Stimulated activated naive CD8-positive, alpha-beta T cell treated with anti-CD3 and anti-CD28 coated beads, Interleukin-15, Interleukin-2, amounts not matched to agents 100 ng/mL and 50 ng/mL, for 24 hours (primary cell): ENCODE measurements around the gene KPNA6.
"Not testable (repeated sequence)": the region's sequence is repeated elsewhere in the genome, so short reads cannot be mapped to it uniquely, and the experiment has no call there.

Experiments used
- H3K27ac Mint-ChIP-seq: one replicate; pipeline ENCODE4 v1.8.0; 2021; ENCODE audit warnings: mild to moderate bottlenecking, mixed read lengths
- H3K27me3 Mint-ChIP-seq: one replicate; pipeline ENCODE4 v1.8.0; 2021; ENCODE audit warnings: mixed read lengths
- H3K36me3 Mint-ChIP-seq: one replicate; pipeline ENCODE4 v1.8.0; 2021; ENCODE audit warnings: low read depth, mixed read lengths
- H3K4me1 Mint-ChIP-seq: one replicate; pipeline ENCODE4 v1.8.0; 2021; ENCODE audit warnings: low read depth, mixed read lengths
- H3K4me3 Mint-ChIP-seq: one replicate; pipeline ENCODE4 v1.8.0; 2021; ENCODE audit warnings: mild to moderate bottlenecking, mixed read lengths
- H3K9me3 Mint-ChIP-seq: one replicate; pipeline ENCODE4 v1.8.0; 2021; ENCODE audit warnings: mixed read lengths

KPNA6 gene

DNA sequence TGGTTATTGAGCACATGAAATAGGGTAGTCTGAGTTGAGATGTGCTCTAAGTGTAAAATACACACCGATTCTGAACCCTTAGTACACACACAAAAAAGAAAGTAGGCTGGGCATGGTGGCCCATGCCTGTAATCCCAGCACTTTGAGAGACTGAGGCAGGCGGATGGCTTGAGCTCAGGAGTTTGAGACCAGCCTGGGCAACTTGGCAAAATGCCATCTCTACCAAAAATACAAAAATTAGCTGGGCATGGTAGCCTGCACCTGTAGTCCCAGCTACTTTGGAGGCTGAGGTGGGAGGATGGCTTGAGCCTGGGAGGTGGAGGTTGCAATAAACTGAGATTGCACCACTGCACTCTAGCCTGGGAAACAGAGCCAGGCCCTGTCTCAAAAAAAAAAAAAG lies 21.5 kb upstream of the KPNA6 start:
- H3K27ac Mint-ChIP-seq, H3K9me3 Mint-ChIP-seq, H3K4me3 Mint-ChIP-seq, H3K4me1 Mint-ChIP-seq, H3K27me3 Mint-ChIP-seq: not testable (repeated sequence)
- H3K36me3 Mint-ChIP-seq: peaks cover 33% of the 10 kb centered on the region

DNA sequence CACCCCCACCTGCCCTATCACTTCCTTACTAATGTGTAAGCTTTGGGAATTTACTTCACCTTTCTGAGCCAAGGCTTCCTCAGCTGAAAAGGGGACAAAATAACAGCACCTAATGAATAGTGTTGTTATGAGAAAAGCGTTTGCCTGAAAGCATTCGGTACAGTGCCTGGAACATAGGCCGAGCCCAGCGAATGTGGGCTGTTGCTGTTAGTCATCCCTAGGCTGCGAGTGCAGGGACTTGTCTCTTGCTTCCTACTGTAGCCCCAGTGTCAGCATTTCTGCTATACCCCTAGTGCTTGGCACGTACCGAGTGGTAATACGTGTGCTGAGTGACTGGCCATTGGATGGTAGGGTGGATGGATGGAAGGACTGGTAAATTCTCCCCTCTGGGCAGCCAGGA lies 16.7 kb upstream of the KPNA6 start:
- Mint-ChIP-seq H3K36me3 (peaks cover 40% of the 10 kb centered on the region), H3K27me3 (no peaks in the 10 kb centered on the region), H3K9me3 (no peaks in the 10 kb centered on the region), H3K4me1 (no peaks in the 10 kb centered on the region), H3K27ac (peak overlapping the region; percentile 21), H3K4me3 (no peak overlapping the region)

DNA sequence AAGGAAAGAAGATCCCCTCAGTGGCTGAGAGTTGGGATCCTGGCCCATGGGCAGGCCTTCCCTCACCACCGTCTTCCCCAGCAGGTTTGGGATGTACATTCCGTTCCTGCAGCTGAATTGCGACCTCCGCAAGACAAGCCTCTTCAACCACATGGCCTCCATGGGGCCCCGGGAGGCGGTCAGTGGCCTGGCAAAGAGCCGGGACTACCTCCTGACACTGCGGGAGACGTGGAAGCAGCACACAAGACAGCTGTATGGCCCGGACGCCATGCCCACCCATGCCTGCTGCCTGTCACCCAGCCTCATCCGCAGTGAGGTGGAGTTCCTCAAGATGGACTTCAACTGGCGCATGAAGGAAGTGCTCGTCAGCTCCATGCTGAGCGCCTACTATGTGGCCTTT lies 16.3 kb upstream of the KPNA6 start:
- Mint-ChIP-seq H3K9me3 (no peaks in the 10 kb centered on the region), H3K36me3 (peaks cover 38% of the 10 kb centered on the region), H3K27ac (no peak overlapping the region), H3K4me3 (no peak overlapping the region), H3K4me1 (no peaks in the 10 kb centered on the region), H3K27me3 (no peaks in the 10 kb centered on the region)

DNA sequence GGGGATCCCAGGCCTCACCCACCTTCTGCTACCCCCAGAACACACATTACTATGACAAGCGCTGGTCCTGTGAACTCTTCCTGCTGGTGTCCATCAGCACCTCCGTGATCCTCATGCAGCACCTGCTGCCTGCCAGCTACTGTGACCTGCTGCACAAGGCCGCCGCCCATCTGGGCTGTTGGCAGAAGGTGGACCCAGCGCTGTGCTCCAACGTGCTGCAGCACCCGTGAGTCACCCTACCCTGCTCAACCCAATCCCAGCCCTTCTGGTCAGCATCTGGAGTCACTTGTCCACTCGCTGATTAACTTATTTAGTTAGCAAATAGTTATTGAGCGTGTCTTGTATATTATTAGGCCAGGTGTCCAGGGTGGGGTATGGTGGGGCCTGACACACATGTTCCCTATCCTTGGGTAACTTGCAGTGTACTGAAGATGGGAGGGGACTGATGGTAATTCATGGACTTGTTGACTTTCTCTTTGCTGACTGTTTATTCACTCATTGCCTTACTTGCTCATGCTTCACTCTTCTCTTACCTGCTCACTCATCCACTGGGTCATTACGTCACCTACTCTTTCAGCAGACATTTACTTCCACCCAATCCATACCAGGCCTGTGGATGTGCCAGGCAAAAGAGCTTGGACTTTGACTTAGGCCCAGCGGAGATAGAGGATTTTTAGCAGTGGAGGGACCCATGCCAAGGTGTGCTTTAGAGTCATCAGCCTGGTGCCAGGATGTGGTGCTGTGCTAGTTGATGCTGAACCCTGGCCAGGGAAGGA lies 12.9 kb upstream of the KPNA6 start:
- H3K4me1 Mint-ChIP-seq: no peaks in the 10 kb centered on the region
- no peaks in the 10 kb centered on the region for H3K27me3 Mint-ChIP-seq
- no peak overlapping the region for H3K27ac Mint-ChIP-seq
- H3K4me3 Mint-ChIP-seq: no peak overlapping the region
- peaks cover 49% of the 10 kb centered on the region for H3K36me3 Mint-ChIP-seq
- H3K9me3 Mint-ChIP-seq: no peaks in the 10 kb centered on the region

DNA sequence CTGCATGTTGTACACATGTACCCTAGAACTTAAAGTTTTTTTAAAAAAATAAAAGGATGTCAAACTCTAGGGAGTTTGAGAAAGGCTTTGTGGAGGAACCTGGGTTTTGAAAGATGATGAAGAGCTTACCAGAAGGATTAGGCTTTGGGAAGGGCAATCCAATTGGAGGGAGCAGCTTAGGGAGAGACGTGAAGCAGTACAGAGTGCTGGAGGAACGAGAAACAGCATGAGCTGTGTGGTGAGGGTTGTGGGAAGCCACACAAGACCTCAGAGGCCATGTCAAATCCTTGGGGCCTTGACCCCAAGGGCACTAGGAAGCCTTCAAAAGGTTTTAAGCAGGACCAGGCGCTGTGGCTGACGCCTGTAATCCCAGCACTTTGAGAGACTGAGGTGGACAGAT lies 8.4 kb upstream of the KPNA6 start:
- H3K9me3 Mint-ChIP-seq: no peaks in the 10 kb centered on the region
- peaks cover 3% of the 10 kb centered on the region for H3K4me1 Mint-ChIP-seq
- no peak overlapping the region for H3K4me3 Mint-ChIP-seq
- no peaks in the 10 kb centered on the region for H3K27me3 Mint-ChIP-seq
- H3K27ac Mint-ChIP-seq: no peak overlapping the region
- H3K36me3 Mint-ChIP-seq: peaks cover 43% of the 10 kb centered on the region

DNA sequence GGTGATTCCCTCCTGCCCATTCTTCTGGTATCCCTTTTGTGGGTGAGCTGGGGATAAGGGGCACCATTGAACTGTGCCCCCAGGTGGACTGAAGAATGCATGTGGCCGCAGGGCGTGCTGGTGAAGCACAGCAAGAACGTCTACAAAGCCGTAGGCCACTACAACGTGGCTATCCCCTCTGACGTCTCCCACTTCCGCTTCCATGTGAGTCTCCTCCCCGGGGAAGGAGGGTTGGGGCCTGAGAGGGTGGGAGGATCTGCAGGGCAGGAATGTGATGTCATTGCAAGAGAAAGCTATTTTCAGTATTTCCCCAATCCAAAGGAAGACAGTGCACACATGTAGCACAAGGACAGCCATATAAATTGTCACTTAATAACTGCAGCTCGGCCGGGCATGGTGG lies 7.5 kb upstream of the KPNA6 start:
- Mint-ChIP-seq H3K36me3 (peaks cover 33% of the 10 kb centered on the region), H3K4me3 (no peak overlapping the region), H3K27me3 (no peaks in the 10 kb centered on the region), H3K4me1 (peaks cover 3% of the 10 kb centered on the region), H3K27ac (no peak overlapping the region), H3K9me3 (no peaks in the 10 kb centered on the region)

DNA sequence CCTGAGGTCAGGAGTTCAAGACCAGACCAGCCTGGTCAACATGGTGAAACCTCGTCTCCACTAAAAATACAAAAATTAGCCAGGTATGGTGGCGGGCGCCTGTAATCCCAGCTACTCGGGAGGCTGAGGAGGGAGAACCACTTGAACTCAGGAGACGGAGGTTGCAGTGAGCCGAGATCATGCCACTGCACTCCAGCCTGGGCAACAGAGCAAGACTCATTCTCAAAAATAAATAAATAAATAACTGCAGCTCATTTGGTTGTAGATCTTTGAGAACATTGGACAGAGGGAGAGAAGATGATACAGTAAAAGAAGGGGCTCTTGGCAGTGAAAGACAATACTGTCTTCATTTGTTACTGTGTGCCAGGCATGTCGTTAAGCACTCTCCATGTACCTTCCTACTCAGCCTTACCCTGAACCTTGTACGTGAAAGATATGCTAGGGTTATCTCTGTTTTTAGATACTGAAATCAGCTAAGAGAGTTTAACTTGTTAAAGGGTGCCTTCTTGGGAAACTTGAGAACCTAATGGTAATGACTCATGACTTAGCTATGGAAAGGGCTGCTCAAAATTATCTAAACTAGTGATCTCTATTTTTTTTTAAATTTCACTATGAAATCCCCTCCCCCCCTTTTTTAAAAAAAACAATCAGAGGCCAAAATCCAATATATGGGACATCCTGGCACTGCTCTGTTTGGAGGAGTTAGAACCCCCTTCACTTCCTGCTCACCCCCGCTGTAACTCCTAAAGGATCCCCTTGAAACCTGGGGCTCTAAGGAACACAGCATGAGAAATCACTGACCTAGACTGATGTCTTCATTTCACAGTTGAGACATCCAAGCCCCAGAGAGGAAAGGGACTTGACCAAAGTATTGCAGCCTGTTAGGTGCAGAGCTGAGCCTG lies 6.8 kb upstream of the KPNA6 start:
- peaks cover 3% of the 10 kb centered on the region for H3K4me1 Mint-ChIP-seq
- H3K9me3 Mint-ChIP-seq: no peaks in the 10 kb centered on the region
- H3K27me3 Mint-ChIP-seq: no peaks in the 10 kb centered on the region
- no peak overlapping the region for H3K4me3 Mint-ChIP-seq
- peaks cover 28% of the 10 kb centered on the region for H3K36me3 Mint-ChIP-seq
- H3K27ac Mint-ChIP-seq: no peak overlapping the region

DNA sequence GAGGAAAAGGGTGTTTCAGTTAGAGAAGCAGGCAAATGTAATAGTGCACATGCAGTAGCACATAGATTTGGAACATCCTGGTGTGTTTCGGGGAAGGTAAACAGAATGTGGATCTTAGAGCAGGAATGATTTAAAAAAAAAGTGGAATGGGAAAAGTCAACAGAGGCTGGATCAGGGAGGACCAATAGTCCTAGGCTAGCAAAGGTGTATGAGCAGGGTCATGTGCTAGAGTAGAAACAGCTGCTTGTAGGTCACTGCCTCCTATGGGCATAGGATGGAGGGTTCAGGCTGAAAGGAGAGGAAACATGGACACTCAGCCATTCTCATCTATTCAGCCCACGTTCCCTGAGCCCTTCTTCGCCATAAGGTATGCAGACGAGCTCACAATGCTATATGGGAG lies 3.7 kb upstream of the KPNA6 start:
- no peak overlapping the region for H3K4me3 Mint-ChIP-seq

DNA sequence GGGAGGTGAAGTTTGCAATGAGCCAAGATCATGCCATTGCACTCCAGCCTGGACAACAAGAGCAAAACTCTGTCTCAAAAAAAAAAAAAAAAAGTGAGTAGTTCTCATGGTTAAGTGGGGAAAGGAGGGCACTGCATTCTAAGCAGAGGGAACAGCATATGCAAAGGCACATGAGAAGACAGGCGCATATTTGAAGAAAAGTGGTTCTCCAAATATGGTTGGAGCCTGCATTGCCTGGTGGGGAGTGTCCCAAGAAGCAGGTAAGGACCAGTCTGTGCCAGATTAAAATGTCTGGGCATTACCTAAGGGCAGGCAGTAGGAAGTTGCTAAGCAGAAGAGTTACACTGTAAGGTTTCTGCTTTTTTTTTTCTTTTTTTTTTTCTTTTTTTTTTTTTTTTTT lies 2.5 kb upstream of the KPNA6 start:
- peaks cover 19% of the 10 kb centered on the region for H3K36me3 Mint-ChIP-seq
- H3K4me1 Mint-ChIP-seq: peaks cover 24% of the 10 kb centered on the region
- no peaks in the 10 kb centered on the region for H3K27me3 Mint-ChIP-seq
- no peak overlapping the region for H3K27ac Mint-ChIP-seq
- no peaks in the 10 kb centered on the region for H3K9me3 Mint-ChIP-seq
- no peak overlapping the region for H3K4me3 Mint-ChIP-seq

More for the DNA sequence above, 3.7 kb upstream of the KPNA6 start:
- Mint-ChIP-seq H3K9me3 (no peaks in the 10 kb centered on the region), H3K36me3 (peaks cover 15% of the 10 kb centered on the region), H3K4me1 (peaks cover 12% of the 10 kb centered on the region), H3K27me3 (no peaks in the 10 kb centered on the region), H3K27ac (no peak overlapping the region)

DNA sequence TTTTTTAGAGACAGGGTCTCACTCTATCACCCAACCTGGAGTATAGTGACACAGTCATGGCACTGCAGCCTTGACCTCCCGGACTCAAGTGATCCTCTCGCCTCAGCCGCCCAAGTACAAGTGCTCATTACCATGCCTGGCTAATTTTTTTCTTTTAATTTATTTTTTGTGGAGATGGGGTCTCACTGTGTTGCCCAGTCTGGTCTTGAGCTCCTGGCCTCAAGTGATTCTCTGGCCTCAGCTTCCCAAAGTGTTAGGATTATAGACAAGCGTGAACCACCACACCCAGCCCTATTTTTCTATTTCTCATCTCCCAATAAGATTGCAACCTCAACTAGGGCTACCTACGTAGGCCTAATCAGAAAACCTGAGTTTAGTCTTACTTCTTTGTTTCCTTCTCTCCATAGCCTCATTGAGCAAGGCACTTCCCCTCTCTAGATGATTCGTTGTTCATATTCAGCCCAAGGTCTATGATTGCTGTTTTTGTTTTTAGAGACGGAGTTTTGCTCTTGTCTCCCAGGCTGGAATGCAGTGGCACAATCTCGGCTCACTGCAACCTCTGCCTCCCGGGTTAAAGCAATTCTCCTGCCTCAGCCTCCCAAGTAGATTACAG lies 1.1 kb upstream of the KPNA6 start:
- Mint-ChIP-seq H3K4me3 (peak overlapping the region; percentile 62), H3K27ac (peak overlapping the region; percentile 38), H3K9me3 (no peaks in the 10 kb centered on the region), H3K27me3 (no peaks in the 10 kb centered on the region), H3K36me3 (peaks cover 8% of the 10 kb centered on the region), H3K4me1 (peaks cover 35% of the 10 kb centered on the region)

DNA sequence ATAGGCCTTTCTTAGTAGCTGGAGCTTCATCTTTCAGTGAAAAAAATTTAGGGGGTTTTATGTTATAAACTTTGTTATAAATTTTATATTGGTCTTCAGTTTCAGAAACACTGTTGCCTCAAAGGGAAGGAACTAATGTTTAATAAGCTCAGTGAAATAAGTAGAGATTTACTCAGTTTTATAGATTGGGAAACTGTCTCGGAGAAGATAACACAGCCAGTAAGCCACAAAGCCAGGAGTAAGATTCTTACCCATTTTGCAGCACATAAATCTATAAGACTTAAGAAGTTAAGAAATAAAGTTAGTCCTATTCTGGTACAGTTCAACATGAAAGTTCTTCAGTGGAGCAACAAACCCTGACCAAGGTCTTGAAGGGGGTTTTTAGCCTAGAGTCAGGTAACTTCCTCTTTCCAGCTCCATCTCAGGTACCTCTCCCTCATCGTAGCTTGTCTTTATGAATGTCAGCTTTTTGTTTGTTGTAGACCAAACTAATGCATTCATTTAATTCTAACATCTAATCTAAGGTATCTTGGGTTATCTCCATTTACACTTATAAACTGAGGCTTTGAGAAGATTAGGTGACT lies 3.3 kb downstream of the KPNA6 start:
- no peak overlapping the region for H3K4me3 Mint-ChIP-seq
- H3K27ac Mint-ChIP-seq: no peak overlapping the region
- no peaks in the 10 kb centered on the region for H3K27me3 Mint-ChIP-seq
- no peaks in the 10 kb centered on the region for H3K9me3 Mint-ChIP-seq
- peaks cover 12% of the 10 kb centered on the region for H3K36me3 Mint-ChIP-seq
- peaks cover 56% of the 10 kb centered on the region for H3K4me1 Mint-ChIP-seq

DNA sequence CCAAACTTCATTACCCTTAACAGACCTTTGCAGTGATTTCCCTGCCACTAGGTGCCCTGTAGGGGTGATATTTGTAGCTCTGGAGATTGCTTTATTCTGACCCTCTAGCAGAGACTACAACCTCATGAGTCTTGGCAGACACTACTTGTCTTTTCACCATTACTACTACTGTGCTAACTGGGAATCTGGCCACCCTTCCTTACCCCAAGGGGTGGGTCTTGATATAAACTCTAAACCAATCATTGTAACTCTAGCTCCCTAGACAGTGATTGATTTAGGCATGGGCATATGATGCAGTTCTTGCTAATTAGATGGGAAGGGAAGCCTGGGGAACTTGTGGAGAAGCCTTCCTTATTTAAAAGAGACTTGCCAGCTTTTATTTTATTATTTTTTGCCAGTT lies 3.9 kb downstream of the KPNA6 start:
- H3K27me3 Mint-ChIP-seq: no peaks in the 10 kb centered on the region
- peaks cover 62% of the 10 kb centered on the region for H3K4me1 Mint-ChIP-seq
- no peak overlapping the region for H3K4me3 Mint-ChIP-seq
- no peaks in the 10 kb centered on the region for H3K9me3 Mint-ChIP-seq
- no peak overlapping the region for H3K27ac Mint-ChIP-seq
- H3K36me3 Mint-ChIP-seq: peaks cover 12% of the 10 kb centered on the region

DNA sequence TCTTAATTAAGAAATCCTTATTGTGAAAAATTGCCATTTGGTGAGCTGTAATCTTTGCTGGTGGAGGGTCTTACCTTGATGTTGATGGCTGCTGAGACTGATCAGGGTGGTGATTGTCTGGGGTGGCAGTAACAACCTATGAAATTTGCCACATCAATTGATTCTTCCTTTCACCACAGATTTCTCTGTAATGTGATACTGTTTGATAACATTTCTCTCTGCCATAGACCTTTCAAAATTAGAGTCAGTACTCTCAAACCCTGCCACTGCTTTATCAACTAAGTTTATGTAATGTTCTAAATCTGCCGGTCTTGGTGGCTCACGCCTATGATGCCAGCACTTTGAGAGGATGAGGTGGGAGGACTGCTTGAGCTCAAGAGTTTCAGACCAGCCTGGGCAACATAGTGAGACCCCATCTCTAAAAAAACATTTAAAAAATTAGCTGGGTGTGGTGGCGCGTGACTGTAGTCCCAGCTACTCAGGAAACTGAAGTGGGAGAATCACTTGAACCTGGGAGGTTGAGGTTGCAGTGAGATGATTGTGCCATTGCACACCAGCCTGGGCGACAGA lies 5.0 kb downstream of the KPNA6 start:
- Mint-ChIP-seq H3K27me3 (no peaks in the 10 kb centered on the region), H3K4me1 (peaks cover 57% of the 10 kb centered on the region), H3K4me3 (no peak overlapping the region), H3K9me3 (no peaks in the 10 kb centered on the region), H3K27ac (no peak overlapping the region), H3K36me3 (peaks cover 12% of the 10 kb centered on the region)

DNA sequence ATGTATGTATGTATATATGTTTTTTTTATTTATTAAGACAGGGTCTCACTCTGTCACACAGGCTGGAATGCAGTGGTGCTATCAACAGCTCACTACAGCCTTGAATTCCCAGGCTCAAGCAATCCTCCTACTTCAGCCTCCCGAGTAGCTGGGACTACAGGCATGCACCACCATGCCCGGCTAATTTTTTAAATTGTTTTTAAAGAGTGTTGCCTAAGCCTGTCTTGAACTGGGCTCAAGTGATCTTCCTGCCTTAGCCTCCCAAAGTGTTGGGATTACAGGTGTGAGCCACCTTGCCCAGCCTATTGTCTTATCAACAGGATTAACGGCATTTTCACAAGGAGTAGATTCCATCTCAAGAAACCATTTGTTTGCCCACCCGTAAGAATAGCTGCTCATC lies 5.6 kb downstream of the KPNA6 start:
- not testable (repeated sequence) for H3K27ac Mint-ChIP-seq, H3K4me3 Mint-ChIP-seq, H3K9me3 Mint-ChIP-seq, H3K27me3 Mint-ChIP-seq
- Mint-ChIP-seq H3K4me1 (peaks cover 62% of the 10 kb centered on the region), H3K36me3 (peaks cover 12% of the 10 kb centered on the region)

DNA sequence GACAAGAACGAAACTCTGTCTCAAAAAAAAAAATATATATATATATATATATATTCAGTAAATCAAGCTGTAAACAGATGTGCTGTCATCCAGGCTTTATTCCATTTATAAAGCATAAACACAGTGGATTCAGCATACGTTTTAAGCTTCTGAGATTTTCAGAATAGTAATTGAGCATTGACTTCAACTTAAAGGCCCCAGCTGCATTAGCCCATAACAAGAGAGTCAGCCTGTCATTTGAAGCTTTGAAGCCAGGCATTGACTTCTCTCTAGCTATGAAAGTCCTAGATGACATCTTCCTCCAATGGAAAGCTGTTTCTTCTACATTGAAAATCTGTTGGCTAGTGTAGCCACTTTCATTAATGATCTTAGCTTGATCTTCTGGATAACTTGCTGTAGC lies 6.6 kb downstream of the KPNA6 start:
- Mint-ChIP-seq H3K27me3 (no peaks in the 10 kb centered on the region), H3K4me3 (no peak overlapping the region), H3K9me3 (no peaks in the 10 kb centered on the region), H3K36me3 (peaks cover 10% of the 10 kb centered on the region), H3K27ac (no peak overlapping the region), H3K4me1 (peaks cover 59% of the 10 kb centered on the region)
